Chondrocyte (in vitro differentiated cells): Measurements from ENCODE around the gene GPSM1. TPM values are rescaled to one million over a fixed set of nuclear protein-coding genes. Genes with fewer than 3 reads are reported as not detected.

Experiments
- DNase-seq: peaks from one replicate; pipeline ENCODE4 v3.0.0; 2021; ENCODE audit warnings: mixed read lengths, low spot score
- H3K27ac Mint-ChIP-seq: one replicate; pipeline ENCODE4 v1.8.0; 2021; ENCODE audit warnings: mild to moderate bottlenecking, moderate library complexity, mixed read lengths; ENCODE audit not compliant: unreplicated experiment
- H3K27me3 Mint-ChIP-seq: 2 replicates; pipeline ENCODE4 v1.8.0; 2021; ENCODE audit warnings: low read depth, mixed read lengths
- H3K36me3 Mint-ChIP-seq: 2 replicates; pipeline ENCODE4 v1.8.0; 2021; ENCODE audit warnings: low read depth, mixed read lengths
- H3K4me1 Mint-ChIP-seq: 2 replicates; pipeline ENCODE4 v1.8.0; 2021; ENCODE audit warnings: low read depth, mild to moderate bottlenecking, mixed read lengths
- H3K4me3 Mint-ChIP-seq: one replicate; pipeline ENCODE4 v1.8.0; 2021; ENCODE audit warnings: mild to moderate bottlenecking, moderate library complexity, mixed read lengths; ENCODE audit not compliant: unreplicated experiment
- H3K9me3 Mint-ChIP-seq: 2 replicates; pipeline ENCODE4 v1.8.0; 2021; ENCODE audit warnings: low read depth, mixed read lengths
- total RNA-seq: library from RNA; stranded (reverse); gene quantifications from 3 replicates; pipeline ENCODE4 v1.2.1, GENCODE V29; 2021
- TF ChIP-seq, protein P1 (sequence below): fragments of 200-600 bp; sonication (generic); IDR thresholded peaks from 2 replicates; pipeline ENCODE4 v1.5.0; 2021; ENCODE audit warnings: antibody characterized with exemption, mild to moderate bottlenecking, moderate library complexity

GPSM1 gene
- total RNA-seq, 1 donor from 2014 or later, result 40.0 TPM

DNA sequence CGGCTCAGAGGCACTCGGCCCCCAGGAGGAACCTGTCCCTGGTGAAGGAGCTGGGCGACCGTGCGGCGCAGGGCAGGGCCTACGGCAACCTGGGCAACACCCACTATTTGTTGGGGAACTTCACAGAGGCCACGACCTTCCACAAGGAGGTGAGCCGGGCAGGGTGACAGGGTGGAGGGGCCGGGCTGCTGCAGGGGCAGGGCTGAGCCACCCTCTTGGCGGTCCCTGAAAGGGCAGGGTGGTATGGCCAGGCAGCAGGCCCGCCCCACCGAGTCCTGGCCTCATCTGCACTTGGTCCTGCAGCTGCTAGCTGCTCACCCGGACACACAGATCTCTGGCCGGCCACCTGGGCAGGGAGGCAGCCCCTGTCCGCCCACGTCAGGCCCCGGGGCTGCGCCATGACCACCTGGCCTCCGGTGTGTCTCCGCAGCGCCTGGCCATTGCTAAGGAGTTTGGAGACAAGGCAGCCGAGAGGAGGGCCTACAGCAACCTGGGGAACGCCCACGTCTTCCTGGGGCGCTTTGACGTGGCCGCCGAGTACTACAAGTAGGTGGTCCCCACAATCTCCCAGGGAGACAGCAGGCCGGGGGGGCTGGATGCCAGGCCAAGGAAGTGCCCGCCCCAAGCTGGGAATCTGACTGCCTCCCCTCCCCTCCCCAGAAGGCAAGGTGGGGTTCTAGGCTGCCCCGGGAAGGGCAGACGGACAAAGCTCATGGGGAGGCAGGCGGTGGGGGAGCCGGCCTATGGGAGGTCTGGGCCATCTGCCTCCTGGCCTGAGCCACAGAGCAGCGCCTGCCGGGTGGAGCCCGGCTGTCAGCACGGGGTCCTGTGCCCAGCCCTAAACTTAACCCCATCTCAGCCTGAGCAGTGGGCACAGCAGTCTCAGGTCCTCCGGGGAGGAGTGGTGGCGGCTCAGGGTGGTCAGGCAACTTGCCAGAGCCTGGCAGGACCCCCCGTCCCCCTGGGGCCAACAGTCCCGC is 10.4 kb downstream of the GPSM1 start:
- H3K27me3 Mint-ChIP-seq, result no peaks in the 10 kb centered on the region
- H3K4me3 Mint-ChIP-seq, result no peak overlapping the region
- no peaks in the 10 kb centered on the region for H3K9me3 Mint-ChIP-seq
- peaks cover 4% of the 10 kb centered on the region for H3K4me1 Mint-ChIP-seq
- TF ChIP-seq, protein P1, sequence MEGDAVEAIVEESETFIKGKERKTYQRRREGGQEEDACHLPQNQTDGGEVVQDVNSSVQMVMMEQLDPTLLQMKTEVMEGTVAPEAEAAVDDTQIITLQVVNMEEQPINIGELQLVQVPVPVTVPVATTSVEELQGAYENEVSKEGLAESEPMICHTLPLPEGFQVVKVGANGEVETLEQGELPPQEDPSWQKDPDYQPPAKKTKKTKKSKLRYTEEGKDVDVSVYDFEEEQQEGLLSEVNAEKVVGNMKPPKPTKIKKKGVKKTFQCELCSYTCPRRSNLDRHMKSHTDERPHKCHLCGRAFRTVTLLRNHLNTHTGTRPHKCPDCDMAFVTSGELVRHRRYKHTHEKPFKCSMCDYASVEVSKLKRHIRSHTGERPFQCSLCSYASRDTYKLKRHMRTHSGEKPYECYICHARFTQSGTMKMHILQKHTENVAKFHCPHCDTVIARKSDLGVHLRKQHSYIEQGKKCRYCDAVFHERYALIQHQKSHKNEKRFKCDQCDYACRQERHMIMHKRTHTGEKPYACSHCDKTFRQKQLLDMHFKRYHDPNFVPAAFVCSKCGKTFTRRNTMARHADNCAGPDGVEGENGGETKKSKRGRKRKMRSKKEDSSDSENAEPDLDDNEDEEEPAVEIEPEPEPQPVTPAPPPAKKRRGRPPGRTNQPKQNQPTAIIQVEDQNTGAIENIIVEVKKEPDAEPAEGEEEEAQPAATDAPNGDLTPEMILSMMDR, result no peak
- no peak for DNase-seq
- H3K27ac Mint-ChIP-seq, result no peak overlapping the region
- peaks cover 5% of the 10 kb centered on the region for H3K36me3 Mint-ChIP-seq

DNA sequence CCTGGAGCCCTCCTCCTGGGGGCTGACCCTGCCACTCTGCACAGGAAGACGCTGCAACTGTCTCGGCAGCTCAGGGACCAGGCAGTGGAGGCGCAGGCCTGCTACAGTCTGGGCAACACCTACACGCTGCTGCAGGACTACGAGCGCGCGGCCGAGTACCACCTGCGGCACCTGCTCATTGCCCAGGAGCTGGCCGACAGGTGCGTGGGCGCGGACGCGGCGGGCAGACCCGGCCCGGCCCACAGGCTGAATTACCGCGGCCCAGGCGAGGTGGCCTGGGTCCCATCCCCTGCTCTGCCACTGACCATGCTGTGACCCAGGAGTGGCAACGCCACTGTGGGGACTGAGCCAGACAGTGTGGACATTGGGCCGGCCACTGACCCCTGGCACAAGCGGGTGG is 11.2 kb downstream of the GPSM1 start:
- Mint-ChIP-seq H3K4me1 (peaks cover 6% of the 10 kb centered on the region), H3K4me3 (no peak overlapping the region), H3K36me3 (peaks cover 5% of the 10 kb centered on the region), H3K27ac (no peak overlapping the region), H3K9me3 (no peaks in the 10 kb centered on the region), H3K27me3 (no peaks in the 10 kb centered on the region)
- TF ChIP-seq, protein P1, result no peak
- DNase-seq, result no peak

DNA sequence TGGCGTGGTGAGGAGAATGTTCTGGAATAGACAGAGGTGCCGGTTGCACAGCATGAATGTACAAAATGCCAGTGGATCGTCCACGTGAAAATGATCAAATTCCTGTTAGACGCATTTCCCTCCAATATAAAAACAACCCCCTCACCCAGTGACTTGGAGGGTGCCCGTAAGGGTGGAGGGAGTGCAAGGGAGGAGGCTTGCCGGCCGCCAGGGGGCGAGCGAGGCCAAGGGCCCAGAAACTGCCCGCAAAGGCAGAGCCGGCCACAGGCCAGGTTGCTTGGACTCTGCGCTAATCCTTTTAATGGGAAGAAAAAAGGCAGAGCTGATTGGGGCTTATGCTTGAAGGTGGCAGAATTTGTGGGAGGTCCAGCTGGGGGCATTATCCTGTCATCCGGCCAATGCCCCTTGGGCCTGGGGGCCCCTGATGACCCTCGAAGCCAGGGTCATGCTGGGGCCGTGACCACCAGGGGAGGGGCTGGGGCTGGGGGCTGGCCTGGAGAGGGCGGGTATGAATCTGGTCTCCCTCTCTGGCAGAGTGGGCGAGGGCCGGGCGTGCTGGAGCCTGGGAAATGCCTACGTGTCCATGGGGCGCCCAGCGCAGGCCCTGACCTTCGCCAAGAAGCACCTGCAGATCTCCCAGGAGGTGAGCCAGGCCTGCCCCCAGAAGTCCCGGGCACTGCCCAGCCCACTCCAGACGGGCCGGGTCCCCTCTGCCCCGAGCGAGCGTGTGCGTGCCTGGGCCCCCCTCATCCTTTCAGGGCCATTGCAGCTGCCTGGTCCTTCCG is 12.0 kb downstream of the GPSM1 start:
- TF ChIP-seq, protein P1, result peak; percentile 87
- H3K4me1 Mint-ChIP-seq, result peaks cover 6% of the 10 kb centered on the region
- DNase-seq, result no peak
- H3K27ac Mint-ChIP-seq, result no peak overlapping the region
- no peaks in the 10 kb centered on the region for H3K27me3 Mint-ChIP-seq
- H3K4me3 Mint-ChIP-seq, result no peak overlapping the region
- peaks cover 5% of the 10 kb centered on the region for H3K36me3 Mint-ChIP-seq
- no peaks in the 10 kb centered on the region for H3K9me3 Mint-ChIP-seq

DNA sequence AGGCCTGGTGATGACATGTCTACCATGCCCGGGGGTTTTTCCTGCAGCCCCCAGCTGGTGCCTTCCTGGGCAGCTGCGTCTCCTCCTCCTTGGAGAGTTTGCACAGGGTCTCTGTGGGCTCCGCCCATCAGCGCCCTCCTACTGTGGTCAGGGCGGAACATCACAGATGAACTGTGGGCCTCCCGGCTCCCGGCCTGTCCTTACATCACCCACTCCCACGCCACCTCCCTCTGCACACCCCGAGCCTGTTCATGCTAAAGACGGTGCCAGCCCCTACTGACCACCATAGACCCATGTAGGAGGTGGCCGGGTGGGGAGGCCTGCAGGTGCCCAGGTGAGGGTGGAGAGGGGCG is 12.6 kb downstream of the GPSM1 start:
- Mint-ChIP-seq H3K27ac (no peak overlapping the region), H3K4me1 (peaks cover 10% of the 10 kb centered on the region), H3K36me3 (peaks cover 5% of the 10 kb centered on the region), H3K4me3 (no peak overlapping the region), H3K27me3 (no peaks in the 10 kb centered on the region), H3K9me3 (no peaks in the 10 kb centered on the region)
- TF ChIP-seq, protein P1, result no peak
- no peak for DNase-seq

DNA sequence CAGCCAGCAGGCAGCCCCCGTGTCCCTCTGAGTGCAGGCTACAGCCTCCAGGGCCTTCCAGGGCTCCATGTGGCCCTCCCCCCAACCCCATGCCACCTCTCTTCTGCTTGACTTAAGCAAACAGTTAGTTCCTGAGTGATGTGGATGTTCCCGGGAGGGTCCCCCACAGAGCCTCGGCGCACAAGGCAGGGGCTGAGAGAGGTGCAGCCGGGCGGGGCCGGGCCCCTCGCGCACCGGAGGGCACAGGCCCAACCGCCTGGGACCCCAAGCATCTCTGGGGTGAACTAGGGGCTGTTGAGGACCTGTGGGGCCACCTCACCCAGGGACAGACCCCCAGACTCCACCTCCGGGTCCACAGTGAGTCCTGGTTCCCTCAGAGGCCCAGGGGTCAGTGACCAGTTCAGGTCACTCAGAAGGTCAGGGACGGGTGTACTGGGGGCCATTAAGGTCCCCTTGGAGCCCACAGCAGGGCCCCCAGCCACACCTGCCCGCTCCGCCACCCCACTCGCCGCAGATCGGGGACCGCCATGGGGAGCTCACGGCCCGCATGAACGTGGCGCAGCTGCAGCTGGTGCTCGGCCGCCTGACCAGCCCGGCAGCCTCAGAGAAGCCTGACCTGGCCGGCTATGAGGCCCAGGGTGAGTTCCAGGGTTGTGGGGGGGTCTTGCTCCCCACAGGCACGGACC is 13.2 kb downstream of the GPSM1 start:
- Mint-ChIP-seq H3K27ac (no peak overlapping the region), H3K27me3 (no peaks in the 10 kb centered on the region), H3K4me1 (peaks cover 14% of the 10 kb centered on the region), H3K4me3 (no peak overlapping the region), H3K36me3 (peaks cover 5% of the 10 kb centered on the region), H3K9me3 (no peaks in the 10 kb centered on the region)
- DNase-seq, result no peak
- TF ChIP-seq, protein P1, result no peak
